GM21825 (cell line): ENCODE data around the gene MS4A10.

Experiments
- ATAC-seq: cut with Tn5 transposase; IDR thresholded peaks from one replicate; pipeline ENCODE4 v1.9.1; 2021; ENCODE audit warnings: mild to moderate bottlenecking, moderate library complexity; ENCODE audit not compliant: unreplicated experiment

The MS4A10 gene

DNA sequence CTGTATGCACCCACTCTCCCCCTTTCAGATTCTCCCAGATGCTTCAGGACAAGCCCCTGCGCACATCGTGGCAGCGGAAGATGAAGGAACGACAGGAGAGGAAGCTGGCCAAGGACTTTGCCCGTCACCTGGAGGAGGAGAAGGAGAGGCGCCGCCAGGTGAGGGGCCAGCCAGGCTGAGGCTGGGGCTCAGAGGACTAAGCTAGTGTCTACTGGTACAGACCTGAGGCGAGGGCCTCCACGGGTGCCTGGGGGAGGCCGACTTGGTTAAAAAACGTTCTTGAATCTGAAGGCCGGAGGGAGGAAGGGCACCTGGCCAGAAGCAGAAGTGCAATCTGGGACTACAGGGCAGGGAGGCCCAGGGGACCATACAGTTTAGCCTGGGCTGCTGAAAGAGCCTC, 62.8 kb downstream of the MS4A10 start:
- ATAC-seq: no peak

- no peak for ATAC-seq
Observed at GRCh38 chr11:60848714-60849151, 63.6 kb downstream of the MS4A10 start.

DNA sequence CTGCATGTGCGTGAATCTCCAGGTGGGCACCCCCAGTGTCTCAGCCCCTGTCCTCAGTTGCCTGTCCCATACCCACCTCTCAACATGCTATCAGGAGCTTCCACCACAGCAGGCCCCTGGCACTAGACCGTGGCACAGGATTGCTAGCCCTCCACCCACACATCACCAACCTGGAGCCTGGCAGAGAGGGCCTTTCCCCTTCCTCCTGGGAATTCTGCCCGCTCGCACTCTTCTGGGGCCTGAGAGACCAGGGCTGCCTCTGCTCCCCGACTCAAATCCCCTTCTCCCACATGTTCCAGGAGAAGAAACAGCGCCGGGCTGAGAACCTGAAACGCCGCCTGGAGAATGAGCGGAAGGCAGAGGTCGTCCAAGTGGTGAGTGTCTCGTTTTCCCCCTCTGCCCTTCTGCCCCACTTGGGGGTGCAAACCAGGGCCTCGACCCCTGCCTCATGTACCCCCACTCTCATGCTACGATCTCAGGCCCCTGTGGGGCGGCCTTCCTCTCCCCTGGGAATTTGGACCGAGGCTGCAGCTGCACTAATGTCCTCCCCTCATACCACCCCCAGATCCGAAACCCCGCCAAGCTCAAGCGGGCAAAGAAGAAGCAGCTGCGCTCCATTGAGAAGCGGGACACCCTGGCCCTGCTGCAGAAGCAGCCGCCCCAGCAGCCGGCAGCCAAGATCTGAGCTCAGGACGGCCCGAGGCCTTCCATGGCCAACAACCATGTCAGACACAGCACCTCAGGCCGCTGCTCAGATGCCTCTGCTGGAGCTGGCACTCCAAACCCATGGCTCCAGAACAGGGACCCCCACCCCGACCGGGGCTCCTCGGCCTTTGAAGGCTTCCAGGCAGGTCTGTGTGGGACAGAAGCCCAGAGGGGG, 64.7 kb downstream of the MS4A10 start:
- no peak for ATAC-seq
